Central memory CD4-positive, alpha-beta T cell (primary cell): ENCODE data around the gene DEUP1.
"Not testable (repeated sequence)": the region's sequence is repeated elsewhere in the genome, so short reads cannot be mapped to it uniquely, and the experiment has no call there.

Experiments
- DNase-seq: peaks from one replicate; pipeline ENCODE4 v3.0.0; 2022
- total RNA-seq, 3 experiments: gene quantifications; one replicate each; lab custom pipeline; 2026; lab: John Stamatoyannopoulos, UW

DEUP1 gene, protein sequence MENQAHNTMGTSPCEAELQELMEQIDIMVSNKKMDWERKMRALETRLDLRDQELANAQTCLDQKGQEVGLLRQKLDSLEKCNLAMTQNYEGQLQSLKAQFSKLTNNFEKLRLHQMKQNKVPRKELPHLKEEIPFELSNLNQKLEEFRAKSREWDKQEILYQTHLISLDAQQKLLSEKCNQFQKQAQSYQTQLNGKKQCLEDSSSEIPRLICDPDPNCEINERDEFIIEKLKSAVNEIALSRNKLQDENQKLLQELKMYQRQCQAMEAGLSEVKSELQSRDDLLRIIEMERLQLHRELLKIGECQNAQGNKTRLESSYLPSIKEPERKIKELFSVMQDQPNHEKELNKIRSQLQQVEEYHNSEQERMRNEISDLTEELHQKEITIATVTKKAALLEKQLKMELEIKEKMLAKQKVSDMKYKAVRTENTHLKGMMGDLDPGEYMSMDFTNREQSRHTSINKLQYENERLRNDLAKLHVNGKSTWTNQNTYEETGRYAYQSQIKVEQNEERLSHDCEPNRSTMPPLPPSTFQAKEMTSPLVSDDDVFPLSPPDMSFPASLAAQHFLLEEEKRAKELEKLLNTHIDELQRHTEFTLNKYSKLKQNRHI
- total RNA-seq = 0 reads per million in 3 experiments

DNA sequence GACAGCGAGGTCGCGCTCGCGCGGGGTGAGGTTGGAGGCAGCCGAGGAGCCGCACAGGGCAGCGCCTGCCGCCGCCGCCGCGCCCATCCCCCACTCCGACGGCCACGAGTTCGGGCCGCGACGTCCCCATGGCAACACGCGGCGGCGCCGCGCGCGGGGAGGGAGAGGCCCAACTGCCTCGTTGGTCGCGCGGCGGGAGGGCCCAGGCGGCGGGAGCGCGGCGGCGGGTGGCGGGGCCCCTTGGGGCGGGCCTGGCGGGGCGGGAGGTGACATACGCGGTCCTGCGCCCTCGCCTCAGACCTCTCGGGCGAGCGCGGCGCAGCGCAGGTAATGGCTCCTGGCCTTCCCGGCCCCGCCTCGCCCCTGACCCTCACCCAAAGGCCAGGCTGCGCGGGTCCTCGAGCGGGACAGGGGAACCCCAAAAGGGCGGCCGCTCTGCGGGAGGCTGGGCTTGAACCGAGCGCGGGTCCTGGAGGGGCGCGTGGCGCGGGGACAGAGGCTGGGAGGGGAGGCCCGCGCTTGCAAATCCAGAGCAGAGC lies at the start of gene DEUP1:
Gene DEUP1 (plus strand): TSS at position 297 of the 539 bp plus-strand sequence. CDS start 1,518 bp downstream, outside the sequence.
- DNase-seq = no peak

DNA sequence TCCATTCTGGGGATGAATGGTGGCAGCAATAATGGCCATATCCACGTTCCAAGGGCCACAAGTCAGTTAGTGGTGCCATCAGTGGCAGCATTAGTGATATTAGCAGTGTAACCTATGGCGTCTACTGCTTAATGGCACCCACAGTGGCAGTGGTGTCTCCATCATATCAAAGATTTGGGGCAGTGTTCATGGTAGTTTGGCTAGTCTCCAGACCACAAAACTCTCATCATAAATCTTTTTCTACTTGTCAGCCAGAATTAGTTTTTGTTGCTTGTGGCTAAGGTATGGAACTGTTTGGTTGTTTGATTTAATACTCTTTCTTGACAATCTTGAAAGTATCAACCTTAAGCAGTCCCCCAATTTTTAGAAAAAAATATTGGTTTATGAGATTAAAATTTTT lies 45.1 kb upstream of the DEUP1 start:
- DNase-seq = no peak

DNA sequence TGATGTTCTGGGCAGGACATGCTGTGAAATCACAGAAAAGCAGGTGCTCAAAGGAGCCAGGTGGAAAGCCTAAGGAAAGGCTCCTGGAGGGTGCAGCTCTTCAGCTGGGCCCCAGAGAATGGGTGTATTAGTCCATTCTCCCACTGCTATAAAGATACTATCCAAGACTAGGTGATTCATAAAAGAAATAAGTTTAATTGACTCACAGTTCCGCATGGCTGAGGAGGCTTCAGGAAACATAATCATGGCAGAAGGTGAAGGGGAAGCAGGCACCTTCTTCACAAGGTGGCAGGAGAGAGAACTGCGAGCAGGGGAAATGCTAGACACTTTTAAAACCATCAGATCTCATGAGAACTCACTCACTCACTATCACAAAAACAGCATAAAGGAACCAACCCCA lies 43.1 kb upstream of the DEUP1 start:
- DNase-seq = no peak

DNA sequence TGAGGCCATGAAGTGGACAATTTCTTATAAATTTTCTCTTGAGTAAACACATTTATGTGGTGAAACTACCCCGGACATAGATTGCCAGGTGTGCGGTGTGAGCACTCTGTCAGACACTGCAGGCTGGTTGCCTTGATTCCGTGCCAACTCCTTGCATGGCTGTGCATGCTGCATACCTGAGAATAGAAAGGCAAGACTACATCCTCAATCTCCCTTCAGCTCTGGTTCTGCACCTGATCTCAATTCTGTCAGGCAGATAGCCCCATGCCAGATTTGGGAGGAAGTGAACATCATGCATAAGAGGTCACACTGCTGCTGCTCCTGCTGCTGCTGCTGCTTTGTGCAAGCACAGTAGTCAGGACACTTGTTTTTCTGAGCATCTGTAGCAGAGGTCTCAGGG lies 42.5 kb upstream of the DEUP1 start:
- no peak for DNase-seq

DNA sequence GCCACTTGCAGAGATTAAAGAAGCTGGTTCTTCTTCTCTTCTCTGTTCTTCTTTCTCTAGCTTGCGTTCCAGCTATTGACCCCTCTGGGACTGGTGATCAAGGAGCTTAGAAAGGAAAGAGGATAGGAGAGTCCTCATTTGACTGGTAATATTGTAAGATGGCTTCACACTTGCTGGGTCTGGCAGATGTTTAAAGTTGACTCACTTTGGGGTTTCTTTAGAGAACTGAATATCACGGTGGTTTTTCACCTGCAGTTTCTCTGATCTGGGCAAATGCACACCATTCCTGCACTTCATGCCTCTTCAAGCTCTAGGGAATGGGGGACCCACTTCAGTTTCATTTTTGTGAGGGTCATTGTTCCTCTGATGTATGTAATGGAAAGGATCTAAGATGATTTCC lies 41.8 kb upstream of the DEUP1 start:
- DNase-seq = no peak

DNA sequence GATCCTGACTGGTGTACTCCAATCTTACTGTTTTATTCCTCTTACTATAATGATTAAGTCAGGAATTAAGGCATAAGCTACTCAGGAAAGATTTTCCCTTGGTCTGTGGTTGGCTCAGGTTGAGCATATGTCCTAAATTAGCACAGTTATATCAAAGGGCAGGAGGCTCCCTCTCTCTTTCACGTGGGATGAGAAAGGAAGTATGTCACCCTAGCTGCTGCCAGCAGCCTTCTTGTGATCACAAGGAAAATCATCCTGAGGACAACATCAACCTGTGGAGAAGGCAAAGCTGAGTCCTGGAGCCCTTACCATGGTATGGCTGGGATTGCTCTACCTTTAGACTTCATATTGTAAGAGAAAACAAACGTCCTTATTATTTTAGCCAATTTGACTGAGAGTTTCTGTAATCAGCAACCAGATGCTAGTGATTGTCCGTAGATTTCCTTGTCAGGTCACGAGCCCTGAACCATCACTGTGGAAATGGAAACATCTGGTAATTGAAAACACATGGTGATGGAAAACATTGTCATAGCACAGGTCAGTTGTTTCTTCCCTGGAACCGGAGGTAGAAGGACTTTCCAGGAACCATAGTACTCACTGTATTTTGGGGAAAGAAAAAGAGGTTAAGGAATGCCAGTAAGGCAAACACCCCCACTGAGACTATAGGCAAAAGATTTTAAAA lies 40.6 kb upstream of the DEUP1 start:
- DNase-seq = no peak

DNA sequence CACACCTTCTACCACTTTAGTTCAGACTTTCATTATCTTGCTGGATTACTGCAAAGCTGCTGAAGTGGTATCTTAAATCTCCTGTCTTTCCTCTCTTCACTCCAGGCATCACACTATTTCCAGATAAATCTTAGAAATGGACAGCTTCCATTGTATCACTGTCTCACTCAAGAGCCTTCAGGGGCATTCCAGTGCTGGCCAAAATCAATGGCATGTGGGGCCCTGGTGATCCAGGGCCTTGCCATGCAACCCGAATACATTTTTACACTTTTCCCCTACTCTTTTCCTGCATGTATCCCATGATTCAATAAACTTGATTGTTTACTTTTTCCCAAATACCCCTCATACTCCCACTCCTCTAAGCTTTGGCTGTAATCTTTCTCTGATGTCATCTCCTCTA lies 39.4 kb upstream of the DEUP1 start:
- DNase-seq = no peak

DNA sequence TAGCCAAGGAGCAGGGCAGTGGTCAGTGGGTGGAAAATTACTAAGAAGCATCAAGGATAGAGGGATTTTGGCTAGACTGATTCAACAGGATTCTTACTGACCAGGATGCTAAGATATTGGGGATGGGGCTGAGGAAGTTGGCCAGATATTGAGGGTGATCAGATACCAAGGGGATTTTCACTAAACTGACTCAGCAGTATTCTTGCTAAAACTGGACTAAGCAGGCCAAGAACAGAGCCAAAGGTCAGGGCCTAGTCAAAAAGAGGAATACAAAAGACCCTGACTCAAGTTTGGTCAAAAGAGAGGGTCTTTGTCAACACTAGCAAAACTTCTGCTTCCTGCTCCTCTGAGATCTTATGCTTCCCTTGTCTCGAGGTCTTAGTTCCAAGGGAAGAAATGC lies 38.6 kb upstream of the DEUP1 start:
- no peak for DNase-seq

DNA sequence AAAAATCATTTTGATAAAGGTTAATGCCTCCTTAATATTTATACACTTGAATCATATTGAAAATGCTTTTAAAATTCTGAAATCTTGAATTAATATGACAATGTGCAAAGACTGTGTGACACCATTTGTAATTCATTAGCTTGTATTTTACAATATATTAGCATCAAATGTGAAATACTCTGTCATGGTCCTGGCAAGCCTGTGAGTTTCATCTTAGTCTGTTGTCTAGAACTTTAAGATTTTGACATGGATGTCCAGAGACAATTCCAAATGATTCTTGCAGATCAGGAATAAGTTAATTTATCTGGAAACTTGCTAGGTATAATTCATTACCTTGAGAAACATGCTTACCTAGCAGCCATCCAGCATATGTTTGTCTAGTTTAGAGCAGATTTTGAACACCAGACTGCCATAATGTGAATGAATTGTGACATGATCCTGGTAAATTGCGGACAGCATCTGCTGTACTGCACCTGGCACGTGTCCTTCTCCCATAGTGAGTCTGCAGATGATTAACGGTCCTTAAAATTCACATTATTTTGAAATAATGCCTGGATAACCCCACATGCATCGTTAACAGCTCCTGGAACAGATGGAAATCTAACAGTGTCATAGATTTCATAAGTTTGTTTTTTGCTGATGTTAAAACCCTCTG lies 34.5 kb upstream of the DEUP1 start:
- DNase-seq = no peak

DNA sequence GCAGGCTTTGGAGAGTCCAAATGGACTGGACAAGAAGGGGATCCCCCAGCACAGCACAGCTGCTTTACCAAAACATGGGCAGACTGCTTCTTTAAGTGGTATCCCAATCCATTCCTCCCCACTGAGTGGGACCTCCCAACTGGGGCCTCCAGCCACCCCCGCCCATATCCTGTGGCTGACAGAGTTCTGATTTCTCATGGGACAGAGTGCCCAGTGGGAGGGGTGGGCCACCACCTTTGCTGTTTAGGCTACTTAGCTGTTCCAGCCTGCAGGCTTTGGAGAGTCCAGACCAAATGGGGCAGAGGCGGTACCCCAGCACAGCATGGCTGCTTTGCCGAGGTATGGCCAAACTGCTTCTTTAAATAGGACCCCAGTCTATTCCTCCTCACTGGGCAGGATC lies 26.9 kb upstream of the DEUP1 start:
- DNase-seq = no peak

DNA sequence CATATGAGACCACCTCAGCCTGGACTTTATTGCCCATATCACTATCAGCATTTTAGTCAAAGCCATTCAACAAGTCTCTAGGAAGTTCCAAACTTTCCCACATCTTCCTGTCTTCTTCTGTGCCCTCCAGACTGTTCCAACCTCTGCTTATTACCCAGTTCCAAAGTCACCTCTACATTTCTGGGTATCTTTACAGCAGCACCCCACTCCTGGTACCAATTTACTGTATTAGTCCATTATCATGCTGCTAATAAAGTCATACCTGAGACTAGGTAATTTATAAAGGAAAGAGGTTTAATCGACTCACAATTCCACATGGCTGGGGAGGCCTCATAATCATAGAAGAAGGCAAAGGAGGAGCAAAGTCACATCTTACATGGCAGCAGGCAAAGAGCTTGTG lies 16.1 kb upstream of the DEUP1 start:
- not testable (repeated sequence) for DNase-seq

DNA sequence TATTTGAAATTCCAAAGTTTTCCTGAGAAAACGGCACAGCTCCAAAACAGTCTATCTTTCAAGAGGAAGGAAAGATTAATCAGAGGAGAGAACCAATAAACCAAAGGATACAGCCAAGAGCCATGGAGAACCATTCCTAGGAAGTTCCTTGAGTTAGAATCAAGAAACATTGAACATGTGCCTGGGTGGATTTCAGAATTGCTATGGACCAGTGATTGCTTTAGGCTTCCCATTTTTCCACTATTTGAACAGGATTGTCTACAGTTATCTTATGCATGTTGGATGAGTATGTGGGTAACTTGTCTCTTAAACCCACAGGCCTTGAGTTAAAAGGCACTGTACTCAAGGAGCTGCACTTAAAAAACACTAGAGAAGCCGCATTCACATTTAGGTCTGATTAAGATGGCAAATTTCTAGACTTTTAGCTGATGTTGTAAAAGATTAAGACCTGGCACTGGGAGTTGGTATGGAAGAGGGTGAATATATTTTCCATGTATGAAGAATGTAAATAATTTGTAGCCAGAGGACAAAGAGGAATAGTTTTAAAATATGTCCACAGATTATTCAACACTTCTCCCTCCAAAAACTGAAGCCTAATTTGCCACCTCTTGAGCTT lies 11.2 kb upstream of the DEUP1 start:
- no peak for DNase-seq

DNA sequence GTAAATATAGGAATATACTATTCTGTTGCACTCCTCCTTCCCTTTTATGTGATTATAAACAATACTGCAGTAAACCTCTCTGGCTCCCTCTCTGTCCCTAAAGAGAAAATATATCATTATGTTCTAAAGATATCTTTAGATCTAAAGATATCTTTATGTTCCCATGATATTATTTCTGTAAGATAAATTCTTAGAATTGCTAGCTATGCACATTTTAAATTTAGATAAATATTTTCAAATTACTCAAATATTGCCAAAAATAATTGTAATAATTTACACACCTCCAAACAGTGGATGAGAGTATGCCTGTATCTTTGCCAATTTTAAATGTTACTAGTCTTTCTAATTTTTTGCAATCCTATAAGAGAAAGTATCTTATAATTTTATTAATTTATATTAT lies 10.3 kb upstream of the DEUP1 start:
- no peak for DNase-seq

DNA sequence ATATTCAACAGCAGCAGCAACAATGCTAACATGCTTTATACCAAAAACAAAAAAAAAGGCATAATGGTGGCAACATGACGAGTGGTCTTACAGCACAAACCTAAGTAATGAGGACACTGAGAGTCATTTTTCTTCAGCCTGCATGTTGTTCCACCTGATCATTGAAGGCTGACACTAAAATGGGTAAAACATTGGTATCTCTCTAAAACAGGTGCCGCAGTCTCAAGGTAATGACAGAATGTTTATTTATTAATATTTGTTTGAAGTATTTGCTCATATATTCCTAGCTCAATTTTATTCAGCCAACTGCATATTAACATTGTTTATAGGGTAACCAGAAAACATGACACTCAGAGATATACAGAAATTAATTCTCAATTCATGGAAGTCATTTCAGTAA lies 8.3 kb upstream of the DEUP1 start:
- no peak for DNase-seq

DNA sequence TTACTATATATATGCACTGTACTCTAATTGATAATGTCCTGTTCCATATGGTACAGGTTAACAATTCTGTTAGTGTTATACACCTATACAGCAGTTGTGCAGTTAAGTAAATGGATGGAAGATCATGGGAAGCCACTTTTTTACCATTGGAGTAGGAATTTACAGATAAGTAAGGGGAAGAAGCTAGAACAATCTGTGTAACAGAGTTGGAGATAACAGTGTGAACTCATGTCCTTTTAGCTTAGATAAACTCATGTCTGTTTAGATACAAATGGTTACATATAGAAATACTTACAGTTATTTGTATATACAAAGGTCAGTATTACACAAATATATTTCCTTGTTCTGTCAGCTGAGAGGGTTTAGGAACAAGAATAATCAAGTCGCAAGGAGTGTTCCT lies 6.8 kb upstream of the DEUP1 start:
- no peak for DNase-seq

DNA sequence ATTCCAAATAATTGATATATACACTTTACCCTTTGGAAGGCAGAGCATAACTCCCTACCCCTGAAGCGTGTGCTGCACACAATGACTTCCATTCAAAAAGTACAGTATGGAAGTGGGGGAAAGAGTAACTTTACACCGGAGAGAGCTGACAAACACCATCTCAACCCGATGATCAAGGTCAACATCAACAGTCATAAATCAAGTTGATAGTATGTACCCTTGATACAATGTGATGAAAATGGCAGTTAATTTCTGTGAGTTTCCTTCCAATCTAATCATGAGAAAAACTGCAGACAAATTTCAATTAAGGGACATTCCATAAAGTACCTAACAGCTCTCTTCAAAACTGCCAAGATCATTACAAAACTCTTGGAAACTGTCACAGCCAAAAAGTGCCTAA lies 6.0 kb upstream of the DEUP1 start:
- no peak for DNase-seq

DNA sequence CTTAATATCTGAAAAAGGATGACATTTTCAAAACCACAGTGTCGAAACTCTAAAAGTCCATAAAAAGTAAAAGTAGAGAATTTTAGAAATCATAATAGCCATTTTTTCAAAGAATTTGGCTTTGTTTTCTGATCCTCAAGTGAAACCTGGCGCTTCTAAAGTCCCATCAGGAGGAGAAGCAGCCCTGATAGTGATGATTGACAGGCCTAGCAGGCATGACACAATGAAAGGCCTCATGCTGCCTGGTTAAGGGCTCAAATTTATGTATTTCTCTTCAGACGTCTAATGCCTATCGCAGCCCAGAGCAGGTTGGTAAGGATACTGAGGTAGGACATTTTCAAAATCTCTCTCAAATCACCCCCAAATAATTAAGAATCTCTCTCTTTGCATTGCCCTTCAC lies 3.9 kb upstream of the DEUP1 start:
- no peak for DNase-seq

DNA sequence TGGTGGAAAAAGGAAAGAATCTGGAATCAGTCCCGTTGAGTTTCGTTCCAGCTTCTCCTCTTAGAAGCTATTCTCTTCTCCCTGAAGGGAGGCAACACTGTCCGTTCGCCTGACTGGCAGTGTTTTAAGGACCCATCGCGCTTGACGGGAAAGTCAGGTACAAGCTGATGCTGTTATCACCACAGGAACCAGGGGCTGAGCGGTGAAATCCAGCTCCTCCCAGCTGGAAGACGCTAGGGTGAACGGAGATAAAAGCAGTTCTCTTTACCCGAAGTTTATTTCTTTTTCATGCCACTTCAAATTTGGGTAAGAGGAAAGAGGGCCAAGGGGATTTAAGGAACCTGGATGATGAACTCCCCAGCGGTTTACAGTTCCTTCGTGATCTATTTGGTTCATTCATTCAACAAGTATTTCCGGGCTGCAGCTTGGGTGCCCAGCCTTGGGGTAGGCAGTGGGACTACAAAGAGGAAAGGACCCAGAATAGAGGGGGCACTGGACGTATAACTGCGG lies 551 bp upstream of the DEUP1 start:
- no peak for DNase-seq

DNA sequence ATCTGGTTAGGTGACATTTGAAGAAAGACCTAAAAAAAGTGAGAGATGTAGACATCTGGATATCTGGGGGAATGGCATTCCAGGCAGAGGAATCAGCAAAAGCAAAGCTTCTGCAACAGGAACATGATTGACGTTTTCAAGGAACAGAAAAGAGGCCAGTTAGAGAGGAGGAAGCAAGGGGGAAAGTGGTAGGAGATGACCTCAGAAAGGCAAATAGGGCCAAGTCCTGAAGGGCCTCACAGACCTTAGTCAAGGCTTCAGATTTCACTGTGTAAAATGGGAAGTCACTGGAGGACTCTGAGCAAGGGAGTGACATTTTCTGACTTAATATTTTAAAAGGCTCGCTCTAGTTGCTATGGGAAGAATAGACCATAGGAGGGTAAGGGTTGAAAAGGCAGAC lies 9.7 kb downstream of the DEUP1 start:
- DNase-seq = no peak

DNA sequence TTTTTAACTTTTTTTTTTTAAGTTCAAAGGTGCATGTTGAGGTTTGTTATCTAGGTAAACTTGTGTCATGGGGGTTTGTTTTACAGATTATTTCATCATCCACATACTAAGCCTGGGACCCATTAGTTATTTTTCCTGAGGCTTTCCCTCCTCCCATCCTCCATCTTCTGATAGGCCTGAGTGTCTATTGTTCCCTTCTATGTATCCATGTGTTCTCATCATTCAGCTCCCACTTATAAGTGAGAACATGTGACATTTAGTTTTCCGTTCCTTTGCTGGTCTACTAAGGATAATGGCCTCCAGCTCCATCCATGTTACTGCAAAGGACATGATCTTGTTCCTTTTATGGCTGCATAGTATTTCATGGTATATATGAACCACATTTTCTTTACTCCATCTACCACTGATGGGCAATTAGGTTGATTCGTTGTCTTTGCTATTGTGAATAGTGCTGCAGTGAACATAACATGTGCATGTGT lies 14.4 kb downstream of the DEUP1 start:
- no peak for DNase-seq

DNA sequence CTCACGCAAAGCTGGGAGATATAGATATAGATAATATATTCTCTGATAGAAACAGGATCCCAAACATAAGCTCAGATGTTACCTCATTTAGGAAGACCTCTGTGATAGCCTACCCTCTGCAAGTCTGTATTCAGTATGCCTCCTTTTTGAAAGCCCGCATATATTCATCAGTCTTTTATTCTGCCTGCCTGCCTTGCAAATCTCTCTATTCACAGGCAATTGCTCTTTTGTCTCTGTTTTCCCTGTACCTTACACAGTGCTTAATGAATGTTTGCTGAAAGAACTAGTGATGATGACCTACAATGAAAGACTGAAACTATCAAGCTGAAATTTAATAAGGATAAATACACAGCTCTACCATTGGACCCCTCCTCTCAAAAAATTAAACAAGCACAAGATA lies 18.4 kb downstream of the DEUP1 start:
- no peak for DNase-seq

DNA sequence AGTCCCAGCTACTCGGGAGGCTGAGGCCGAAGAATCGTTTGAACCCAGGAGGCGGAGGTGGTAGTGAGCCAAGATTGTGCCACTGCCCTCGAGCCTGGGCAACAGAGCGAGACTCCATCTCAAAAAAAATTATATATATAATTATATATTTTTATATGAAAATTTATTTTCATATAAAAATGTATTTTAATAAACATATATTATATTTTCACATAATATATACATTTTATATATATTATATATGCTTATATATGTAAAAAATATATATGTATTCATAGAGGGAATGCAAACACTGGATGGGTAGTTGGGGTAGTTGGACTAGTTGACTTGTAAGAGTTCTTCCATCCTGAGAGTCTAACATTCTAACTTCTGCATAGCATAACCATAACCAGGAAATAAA lies 20.3 kb downstream of the DEUP1 start:
- no peak for DNase-seq
